Neural progenitor cell (in vitro differentiated cells): ENCODE measurements around the gene SPOCK1.

Experiments used
- EZH2 ChIP-seq: fragments of 200-600 bp; sonication (generic); IDR thresholded peaks from 2 replicates; pipeline ENCODE4 v1.6.1; 2017; ENCODE audit warnings: antibody characterized with exemption, mild to moderate bottlenecking, moderate library complexity
- TF ChIP-seq, protein P1 (sequence below): fragments of 200-600 bp; sonication (generic); IDR thresholded peaks from 2 replicates; pipeline ENCODE4 v1.5.1; 2017; ENCODE audit warnings: antibody characterized with exemption, mild to moderate bottlenecking

DNA sequence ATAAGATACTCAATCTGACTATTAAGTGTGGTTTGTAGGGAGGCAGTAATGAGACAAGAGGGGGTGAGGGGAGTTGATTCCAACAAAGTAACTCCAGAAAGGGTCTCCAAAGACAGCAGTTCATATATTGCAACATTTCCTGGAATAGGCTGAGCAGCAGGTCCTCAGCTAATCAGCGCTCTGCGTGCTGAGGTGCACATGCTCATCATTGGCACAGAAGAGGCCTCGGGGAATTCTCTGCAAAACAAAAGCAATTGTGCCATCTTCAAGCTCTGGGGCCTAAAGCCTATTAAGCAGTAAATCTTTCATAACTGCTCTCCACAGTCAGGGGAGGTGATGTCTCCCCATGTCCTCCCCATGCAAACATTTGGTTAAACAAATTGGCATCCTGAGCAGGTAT is 357.3 kb downstream of the SPOCK1 start:
- TF ChIP-seq, protein P1, sequence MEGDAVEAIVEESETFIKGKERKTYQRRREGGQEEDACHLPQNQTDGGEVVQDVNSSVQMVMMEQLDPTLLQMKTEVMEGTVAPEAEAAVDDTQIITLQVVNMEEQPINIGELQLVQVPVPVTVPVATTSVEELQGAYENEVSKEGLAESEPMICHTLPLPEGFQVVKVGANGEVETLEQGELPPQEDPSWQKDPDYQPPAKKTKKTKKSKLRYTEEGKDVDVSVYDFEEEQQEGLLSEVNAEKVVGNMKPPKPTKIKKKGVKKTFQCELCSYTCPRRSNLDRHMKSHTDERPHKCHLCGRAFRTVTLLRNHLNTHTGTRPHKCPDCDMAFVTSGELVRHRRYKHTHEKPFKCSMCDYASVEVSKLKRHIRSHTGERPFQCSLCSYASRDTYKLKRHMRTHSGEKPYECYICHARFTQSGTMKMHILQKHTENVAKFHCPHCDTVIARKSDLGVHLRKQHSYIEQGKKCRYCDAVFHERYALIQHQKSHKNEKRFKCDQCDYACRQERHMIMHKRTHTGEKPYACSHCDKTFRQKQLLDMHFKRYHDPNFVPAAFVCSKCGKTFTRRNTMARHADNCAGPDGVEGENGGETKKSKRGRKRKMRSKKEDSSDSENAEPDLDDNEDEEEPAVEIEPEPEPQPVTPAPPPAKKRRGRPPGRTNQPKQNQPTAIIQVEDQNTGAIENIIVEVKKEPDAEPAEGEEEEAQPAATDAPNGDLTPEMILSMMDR = no peak
- TF ChIP-seq EZH2 = no peak
